Esophagus mucosa (tissue), 1 donor: ENCODE data around the gene POLD4. TPM values are rescaled to one million over a fixed set of nuclear protein-coding genes. Genes with fewer than 3 reads are reported as not detected.
"Not testable (repeated sequence)": the region's sequence is repeated elsewhere in the genome, so short reads cannot be mapped to it uniquely, and the experiment has no call there.

Source experiments
- ATAC-seq: fragments of 200-7000 bp; cut with Tn5 transposase; one replicate; pipeline ENCODE4 v1.9.1; 2020
- total RNA-seq: library from RNA; stranded (reverse); gene quantifications from one replicate; pipeline ENCODE4 v1.2.4, GENCODE V29; 2023
- donor health status: DM: yes; HTN: yes; CAD: no.

The POLD4 gene
- total RNA-seq, 1 donor from 2014 or later: 61.7 TPM

GRCh38 chr11:67351275-67352005, 1.9 kb downstream of the POLD4 start:
- ATAC-seq: peak; percentile 38

- no peak for ATAC-seq
Observed at GRCh38 chr11:67349928-67350465, 3.3 kb downstream of the POLD4 start.

GRCh38 chr11:67349457-67349856, 3.9 kb downstream of the POLD4 start:
- no peak for ATAC-seq

- no peak for ATAC-seq
Observed at GRCh38 chr11:67349036-67349435, 4.3 kb downstream of the POLD4 start.

DNA sequence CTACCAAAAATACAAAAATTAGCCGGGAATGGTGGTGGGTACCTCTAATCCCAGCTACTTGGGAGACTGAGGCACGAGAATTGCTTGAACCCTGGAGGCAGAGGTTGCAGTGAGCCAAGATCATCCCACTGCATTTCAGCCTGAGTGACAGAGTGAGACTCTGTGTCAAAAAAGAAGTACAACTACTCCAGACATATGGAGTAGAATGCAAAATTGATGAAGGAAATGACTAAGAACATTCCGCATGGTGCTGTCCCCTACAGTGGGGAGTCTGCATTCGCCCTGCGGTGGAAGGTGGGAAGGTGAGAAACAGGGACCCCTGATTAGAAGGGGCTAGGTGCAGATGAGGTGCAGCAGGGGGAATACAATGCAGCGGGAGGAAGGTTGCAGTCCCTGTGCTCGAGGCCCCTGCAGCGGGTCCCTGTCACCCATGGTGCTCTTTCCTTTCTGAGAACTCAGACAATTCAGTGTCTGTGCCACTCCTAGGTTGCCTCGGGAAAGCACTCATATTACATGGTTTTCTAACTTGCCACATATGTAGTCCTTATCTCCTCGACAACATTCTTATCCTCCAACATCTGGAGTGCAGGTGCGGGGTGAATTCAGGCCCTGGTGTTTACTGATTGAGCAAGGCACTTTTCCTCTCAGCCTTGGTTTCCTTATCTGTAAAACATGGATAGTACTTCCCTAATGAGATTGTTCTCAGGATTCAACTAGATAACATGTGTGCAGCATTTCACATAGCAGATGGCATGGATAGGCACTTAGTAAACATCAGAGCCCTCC, 5.2 kb downstream of the POLD4 start:
- no peak for ATAC-seq

DNA sequence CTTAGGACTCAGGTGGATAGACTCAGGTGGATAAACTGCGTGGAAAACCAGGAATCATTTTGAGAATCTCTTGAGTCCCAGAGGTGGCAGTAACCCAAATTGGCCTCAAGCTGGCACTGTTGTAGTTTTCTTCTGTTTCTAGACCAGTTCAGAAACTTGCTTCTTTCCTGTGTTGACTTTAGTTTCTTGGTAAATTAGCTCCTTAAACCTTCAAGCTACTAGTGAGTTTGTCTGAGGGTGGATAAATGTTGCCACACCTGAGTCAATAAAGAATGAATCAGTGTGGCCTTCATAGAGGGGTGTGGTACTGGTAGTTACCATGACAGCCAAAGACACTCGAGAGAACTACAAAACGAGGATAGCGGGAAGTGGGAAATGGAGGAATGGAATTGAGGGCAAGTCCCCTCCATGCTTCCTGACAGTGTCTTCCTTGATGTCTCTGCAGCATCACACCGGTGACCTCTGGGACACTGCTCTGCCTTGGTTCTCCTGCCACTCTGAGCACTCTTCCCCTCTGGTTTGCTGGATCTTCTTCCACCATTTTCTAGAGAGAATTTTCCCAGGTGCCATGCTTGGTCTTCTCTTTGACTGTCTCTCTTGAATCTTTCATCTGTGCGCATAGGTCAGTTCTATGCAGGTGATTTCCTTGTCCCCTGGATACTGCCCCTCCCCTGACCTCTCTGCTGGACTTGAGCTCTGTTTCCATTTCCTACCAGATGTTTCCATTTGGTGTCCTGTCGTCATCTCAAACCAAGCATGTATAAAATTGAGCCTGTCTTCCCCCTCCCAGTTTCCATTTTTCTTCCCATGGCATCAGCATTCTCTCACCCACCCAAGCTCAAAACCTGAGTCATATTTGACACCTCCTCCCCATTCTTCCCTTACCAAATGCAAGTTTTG, 7.2 kb downstream of the POLD4 start:
- ATAC-seq: peak; percentile 95

DNA sequence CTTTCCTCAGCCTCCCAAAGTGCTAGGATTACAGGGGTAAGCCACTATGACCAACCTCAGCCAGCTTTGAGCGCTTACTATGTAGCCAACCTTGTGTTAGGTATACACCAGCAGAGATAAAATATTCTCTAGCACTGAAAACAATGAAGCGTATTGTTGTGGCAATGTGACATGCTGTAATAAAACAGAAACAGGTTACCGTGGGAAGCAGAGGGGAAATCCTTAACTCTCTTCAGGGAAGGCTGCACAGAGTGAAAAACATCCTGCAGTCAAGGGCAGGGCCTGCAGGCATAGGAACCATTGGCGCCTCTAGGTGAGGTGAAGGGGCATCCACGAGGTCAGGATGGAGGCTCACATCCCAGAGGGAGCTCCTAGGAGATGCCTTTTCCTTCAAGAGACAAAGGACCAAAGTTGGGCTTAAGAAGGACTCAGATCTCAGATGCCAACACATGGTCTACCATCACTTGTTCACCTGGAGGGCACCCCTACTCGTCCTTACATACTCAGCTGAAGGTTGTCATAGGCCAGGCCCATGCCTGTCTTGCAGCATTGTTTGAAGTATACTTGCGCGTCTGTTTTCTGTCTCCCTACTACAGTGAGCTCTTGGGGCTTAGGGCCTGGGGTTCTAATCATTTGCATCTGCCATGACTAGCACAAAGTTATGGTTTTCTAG, 8.0 kb downstream of the POLD4 start:
- peak; percentile 51 for ATAC-seq

GRCh38 chr11:67344264-67344663, 9.1 kb downstream of the POLD4 start:
- ATAC-seq: no peak

GRCh38 chr11:67337257-67337656, 16.1 kb downstream of the POLD4 start:
- no peak for ATAC-seq

GRCh38 chr11:67332081-67332691, 21.2 kb downstream of the POLD4 start:
- no peak for ATAC-seq

- ATAC-seq: no peak
Observed at GRCh38 chr11:67323526-67323925, 29.8 kb downstream of the POLD4 start.

DNA sequence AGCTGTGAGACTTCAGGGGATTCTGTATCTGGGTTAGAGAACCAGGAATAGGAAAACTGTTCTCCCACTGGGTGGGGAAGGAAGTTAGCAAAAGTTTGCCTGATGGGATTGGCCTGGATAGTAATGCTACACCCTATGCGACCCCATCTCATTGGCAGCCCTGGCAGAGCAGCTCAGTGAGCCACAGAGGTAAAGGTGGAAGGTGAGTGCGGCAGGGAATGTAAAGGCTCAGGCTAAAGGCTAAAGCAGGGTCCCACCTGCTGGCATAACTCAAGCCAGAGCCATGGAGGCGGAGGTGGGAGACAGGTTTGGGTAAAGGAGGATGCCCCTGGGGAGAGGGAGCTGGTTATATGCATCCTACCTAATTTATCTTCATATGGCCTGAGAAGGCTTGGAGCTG, 31.3 kb downstream of the POLD4 start:
- ATAC-seq: no peak

DNA sequence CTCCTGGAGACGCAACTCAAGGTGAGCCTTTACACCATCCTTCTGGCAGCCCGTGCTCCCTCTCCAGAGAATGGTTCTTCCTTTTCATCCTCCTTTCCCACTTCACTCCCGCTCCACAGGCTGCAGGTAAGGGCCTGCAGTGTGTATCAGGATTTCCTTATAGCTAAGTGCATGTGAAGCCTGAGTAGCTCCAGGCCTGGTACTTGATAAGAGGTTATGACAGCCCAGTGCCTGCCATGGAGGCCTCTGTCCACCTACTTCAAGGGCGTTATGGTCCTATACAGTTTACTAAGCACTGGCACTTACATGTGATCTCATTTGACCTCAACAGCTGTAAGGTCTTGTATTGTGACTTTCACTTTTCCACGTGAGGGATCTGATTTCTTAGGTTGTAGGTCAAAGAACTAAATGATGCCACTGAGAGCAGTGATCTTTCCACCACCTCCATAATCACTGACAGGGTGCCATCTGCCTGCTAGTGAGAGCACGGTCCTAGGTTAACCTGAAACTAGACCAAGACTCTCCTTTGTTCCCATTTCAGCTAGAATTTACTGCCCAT, 32.0 kb downstream of the POLD4 start:
- no peak for ATAC-seq

DNA sequence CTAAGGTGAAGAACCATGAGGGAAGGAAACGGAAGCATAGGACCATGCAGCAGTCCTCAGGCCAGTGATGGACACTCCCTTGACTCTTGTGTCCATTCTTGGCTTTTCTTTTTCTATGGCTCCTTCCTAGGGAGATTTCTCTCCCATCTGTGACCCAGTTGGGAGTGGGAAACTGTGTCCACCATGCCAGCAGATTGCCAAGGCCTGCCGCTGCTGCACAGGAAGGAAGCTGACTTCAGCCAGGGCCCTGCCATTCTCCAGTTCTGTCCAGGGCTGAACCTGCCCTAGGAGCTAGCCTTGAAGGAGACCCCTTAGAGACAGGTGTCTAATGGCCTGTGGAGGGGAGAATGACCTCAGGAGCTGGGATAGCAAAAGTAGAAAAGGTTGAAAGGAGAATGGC, 32.7 kb downstream of the POLD4 start:
- no peak for ATAC-seq

DNA sequence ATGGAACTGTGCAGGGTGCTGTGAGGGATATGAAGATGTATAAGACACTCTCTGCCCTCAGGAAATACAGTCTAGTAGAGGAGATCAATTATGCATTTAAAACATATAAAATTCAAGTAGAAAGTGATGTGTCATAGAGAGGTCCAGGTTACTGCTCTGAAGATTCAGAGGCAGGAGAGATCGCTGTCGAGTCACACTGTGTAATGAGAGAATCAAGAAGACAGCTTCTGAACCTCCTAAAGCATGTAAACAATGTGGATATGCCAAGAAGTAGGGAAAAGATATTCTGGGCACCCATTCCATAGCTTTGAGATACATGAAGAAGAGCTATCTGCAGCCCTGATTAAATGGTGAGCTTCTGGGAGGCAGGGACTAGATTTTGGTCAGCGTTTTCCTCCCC, 33.3 kb downstream of the POLD4 start:
- ATAC-seq: no peak

DNA sequence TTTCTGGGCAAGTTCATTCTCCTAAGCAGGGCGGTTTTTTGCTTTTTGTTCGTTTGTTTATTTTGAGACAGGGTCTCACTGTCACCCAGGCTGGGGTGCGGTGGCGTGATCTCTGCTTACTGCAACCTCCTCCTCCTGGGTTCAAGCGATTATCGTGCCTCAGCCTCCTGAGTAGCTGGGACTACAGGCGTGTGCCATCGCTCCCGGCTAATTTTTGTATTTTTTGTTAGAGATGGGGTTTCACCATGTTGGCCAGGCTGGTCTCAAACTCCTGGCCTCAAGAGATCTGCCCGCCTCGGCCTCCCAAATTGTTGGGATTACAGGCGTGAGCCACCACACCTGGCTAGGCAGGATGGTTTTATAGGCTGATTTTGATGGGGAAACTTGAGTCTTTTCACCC, 34.5 kb downstream of the POLD4 start:
- ATAC-seq: not testable (repeated sequence)

DNA sequence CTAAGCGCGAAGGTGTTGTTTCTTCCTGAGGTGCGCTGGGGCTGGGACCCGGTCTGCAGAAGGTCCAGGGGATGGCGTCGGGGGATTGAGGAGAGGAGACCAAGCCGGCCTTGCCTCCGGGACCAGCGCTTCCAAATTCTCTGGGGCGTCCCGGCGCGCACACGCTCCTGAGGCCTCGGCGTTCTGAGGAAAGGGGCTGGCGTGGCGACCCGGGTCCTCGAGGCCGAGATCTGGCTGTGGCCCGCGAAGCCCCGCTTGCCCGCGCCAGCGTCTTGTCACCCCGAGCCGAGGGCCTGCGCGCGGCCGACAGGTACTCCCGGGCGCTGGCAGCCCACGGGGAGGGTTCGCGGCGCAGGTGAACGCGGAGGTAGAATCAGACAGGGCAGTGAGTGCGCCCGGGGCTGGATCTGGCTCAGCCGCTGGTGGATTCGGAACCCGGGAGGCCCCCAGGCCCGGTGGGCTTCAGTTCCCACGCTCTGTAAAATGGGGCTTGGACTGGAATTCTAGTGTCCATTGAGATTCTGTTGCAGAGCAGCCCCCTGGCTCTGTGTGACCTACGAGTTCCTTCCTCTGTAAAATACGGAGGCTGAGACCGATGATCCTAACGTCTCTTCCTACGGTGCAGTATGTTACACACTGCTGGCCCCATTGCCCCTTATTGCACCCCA, 35.3 kb downstream of the POLD4 start:
- ATAC-seq: peak; percentile 41

DNA sequence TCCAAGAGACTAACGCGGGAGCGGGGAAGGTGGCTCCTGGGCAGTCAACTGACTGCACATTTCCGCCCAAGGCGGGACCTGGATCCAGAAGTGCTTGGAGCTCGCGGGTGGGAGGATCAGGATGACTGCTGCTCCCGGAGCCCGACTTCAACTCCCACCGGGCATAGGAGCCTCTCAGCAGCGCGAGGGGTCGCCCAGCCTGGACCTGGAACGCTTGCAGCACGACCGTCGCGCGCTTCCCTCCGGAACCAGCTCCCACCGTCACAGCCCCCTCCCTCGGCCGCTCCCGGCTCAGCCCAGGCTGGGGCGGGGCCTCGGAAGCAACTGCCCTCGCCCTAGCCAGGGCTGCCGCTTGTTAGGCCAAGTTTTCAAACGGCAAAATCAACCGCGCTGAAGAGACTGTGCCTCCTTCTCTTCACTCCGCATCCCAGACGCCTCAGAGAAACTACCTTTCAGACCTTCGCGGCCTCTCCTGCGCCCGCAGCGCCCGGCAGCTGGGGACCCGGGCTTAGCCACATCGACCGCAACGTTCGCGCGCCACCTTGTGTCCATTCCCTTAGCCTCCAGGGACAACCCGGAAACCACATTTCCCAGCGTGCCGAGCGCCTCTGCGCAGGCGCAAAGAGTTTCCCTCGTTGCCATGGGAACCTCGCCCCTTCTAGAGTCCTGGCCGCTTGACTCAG, 36.0 kb downstream of the POLD4 start:
- ATAC-seq: peak; percentile 78

DNA sequence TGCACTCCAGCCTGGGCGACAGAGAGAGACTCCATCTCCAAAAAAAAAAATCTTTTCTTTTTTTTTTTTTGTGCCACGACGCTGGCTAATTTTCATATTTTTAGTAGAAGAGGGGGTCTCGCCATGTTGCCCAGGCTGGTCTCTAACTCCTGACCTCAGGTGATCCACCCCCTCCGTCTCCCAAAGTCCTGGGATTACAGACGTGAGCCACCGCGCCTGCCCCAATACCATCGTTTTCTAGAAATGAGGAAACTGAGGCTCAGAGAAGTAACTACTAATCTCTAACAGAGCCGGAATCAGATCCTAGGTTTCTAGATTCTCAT, 36.5 kb downstream of the POLD4 start:
- ATAC-seq: no peak

DNA sequence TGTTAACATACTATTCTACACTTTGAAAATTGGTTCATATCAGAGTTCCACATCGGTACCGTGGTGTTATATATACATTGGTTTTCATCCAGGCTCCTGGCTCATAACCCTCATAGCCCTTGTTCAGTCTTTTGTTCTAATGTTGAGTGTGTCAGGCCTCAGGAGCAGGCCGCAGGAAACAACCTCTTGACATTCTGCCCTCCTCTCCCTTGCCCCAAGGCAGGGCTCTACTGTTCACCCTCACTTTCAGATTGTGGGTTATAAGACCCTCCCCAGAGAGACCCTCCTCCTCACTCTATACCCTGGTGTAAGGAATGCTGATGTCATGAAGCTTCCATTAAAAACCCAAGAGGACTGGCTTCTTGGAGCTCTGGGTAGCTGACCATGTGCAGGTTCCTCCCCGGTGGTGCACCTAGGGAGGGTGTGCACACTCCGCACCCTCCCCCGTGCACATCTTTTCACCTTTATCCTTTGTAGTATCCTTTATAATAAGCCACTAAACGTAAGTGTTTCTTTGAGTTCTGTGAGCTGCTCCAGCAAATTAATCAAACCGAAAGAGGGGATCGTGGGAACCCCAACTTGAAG, 37.9 kb downstream of the POLD4 start:
- no peak for ATAC-seq
